Tibial nerve (tissue), 4 donors: ENCODE measurements around the gene GRIK3. TPM values are rescaled to one million over a fixed set of nuclear protein-coding genes. Genes with fewer than 3 reads are reported as not detected.

Experiments used
- DNase-seq, 2 donors: peaks; one replicate each; pipeline ENCODE4 v3.0.0-alpha.2; 2019; ENCODE audit warnings: low spot score in 2 of 2
- H3K27ac ChIP-seq, 4 donors: fragments of 200-600 bp; sonication (generic) in 3 of 4; one replicate each; pipeline ENCODE4 v1.5.1; 2017 to 2019; ENCODE audit warnings: mild to moderate bottlenecking in 1 of 4
- H3K27me3 ChIP-seq, 2 donors: fragments of 200-600 bp; sonication (generic) in 1 of 2; one replicate each; pipeline versions ENCODE4 v1.5.1 to v1.6.0; 2017 to 2019
- H3K36me3 ChIP-seq, 3 donors: fragments of 200-600 bp; sonication (generic); one replicate each; pipeline ENCODE4 v1.5.1; 2018 to 2019
- H3K4me1 ChIP-seq, 4 donors: fragments of 200-600 bp; sonication (generic) in 3 of 4; one replicate each; pipeline ENCODE4 v1.5.1; 2017 to 2019
- H3K4me3 ChIP-seq, 4 donors: fragments of 200-600 bp; sonication (generic) in 3 of 4; one replicate each; pipeline ENCODE4 v1.5.1; 2017 to 2019; ENCODE audit warnings: mild to moderate bottlenecking in 1 of 4, moderate library complexity in 1 of 4
- H3K9me3 ChIP-seq, 4 donors: fragments of 200-600 bp; sonication (generic) in 3 of 4; one replicate each; pipeline ENCODE4 v1.5.1; 2017 to 2019
- CTCF ChIP-seq, 5 experiments: fragments of 200-600 bp in 3 of 5; fragments of 450-650 bp in 2 of 5; sonication (generic) in 3 of 5; IDR thresholded peaks; one replicate each; pipeline ENCODE4 v1.5.1; 2016 to 2019; ENCODE audit warnings: antibody characterized with exemption in 5 of 5, mild to moderate bottlenecking in 3 of 5, moderate library complexity in 2 of 5
- EP300 ChIP-seq, 2 donors: sonication (generic); formaldehyde crosslinking; IDR thresholded peaks; one replicate each; pipeline ENCODE4 v1.6.1; 2017; ENCODE audit warnings: antibody characterized with exemption in 2 of 2, mild to moderate bottlenecking in 1 of 2
- POLR2A ChIP-seq, 2 donors: fragments of 450-650 bp; IDR thresholded peaks; one replicate each; pipeline ENCODE4 v1.6.1; 2017; ENCODE audit warnings: antibody characterized with exemption in 2 of 2, mild to moderate bottlenecking in 2 of 2, moderate library complexity in 2 of 2
- WGBS, 2 donors: methylation state at CpG; one replicate each; pipeline ENCODE4 v1.1.5; 2018; 5-methylcytosine and 5-hydroxymethylcytosine counted together
- total RNA-seq, 4 donors: library from RNA; depleted of rRNA; stranded (reverse); fragments of >200 nt; gene quantifications; one replicate each; pipeline ENCODE4 v1.1.0, GENCODE V29; 2016

The GRIK3 gene
- total RNA-seq, 4 donors from 2014 or later, result 12.8 to 26.2 (median 21.7) TPM

DNA sequence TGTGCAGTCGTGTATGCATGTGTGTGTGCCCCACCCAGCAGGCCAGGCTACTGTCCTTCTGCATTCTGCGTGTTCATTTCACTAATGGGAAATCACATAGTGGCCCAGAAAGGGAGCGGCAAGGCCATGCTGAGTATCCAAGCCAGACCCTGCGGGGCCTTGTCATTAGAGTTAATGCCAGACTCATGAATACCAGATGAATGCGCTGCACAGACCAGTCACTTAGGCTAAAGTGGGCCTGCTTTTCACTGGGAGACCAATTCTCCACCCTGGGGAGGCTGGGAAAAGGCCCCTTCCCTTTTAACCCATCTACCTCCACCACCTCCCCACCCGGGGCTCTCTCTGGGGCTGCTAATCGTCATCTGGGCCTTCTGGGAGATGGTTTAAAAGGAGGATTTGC is 17.0 kb upstream of the GRIK3 start:
- Histone ChIP-seq H3K9me3 (no peaks in the 10 kb centered on the region), H3K4me1 (no peaks in the 10 kb centered on the region), H3K27me3 (no peaks in the 10 kb centered on the region), H3K27ac (no peak overlapping the region), H3K4me3 (no peak overlapping the region), H3K36me3 (no peaks in the 10 kb centered on the region)
- WGBS, 2 donors, result 62 to 64% methylated on average over 7 of the region's 7 CpGs
- TF ChIP-seq EP300 (IDR thresholded peaks at IDR 0.05) (no peak), POLR2A (IDR thresholded peaks at IDR 0.05) (no peak), CTCF (IDR thresholded peaks at IDR 0.05) (no peak)
- DNase-seq, result no peak

DNA sequence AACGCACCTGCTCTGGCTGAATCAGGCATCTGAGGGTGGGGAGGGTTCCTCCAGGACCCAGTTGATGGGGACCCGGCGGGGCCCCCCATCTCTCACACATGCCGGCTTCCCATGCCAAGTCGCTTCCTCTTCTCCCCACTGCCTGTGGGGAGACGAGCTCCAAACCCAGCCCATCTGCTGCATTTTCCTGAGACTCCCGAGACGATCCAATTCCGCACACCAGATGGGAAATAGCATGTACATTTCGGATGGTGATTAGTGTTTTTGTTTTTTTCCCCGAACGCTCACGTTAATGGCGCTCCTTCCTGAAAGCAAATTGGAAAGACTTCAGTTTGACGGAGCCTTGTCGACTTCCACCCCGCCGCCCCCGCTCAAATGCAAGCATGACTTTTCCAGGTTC is 13.2 kb upstream of the GRIK3 start:
- WGBS, 2 donors, result 79 to 83% methylated on average over 19 of the region's 19 CpGs
- Histone ChIP-seq H3K27me3 (peaks cover 0 to 3% of the 10 kb centered on the region in 2 donors), H3K4me1 (no peaks in the 10 kb centered on the region), H3K27ac (no peak overlapping the region), H3K4me3 (no peak overlapping the region), H3K9me3 (no peaks in the 10 kb centered on the region), H3K36me3 (no peaks in the 10 kb centered on the region)
- TF ChIP-seq CTCF (IDR thresholded peaks at IDR 0.05), result no peak
- no peak for TF ChIP-seq POLR2A (IDR thresholded peaks at IDR 0.05)
- no peak for TF ChIP-seq EP300 (IDR thresholded peaks at IDR 0.05)
- DNase-seq, result no peak

- no peak for TF ChIP-seq EP300 (IDR thresholded peaks at IDR 0.05)
- TF ChIP-seq POLR2A (IDR thresholded peaks at IDR 0.05), result no peak
- no peak for TF ChIP-seq CTCF (IDR thresholded peaks at IDR 0.05)
- Histone ChIP-seq H3K27me3 (peaks cover 0 to 21% of the 10 kb centered on the region in 2 donors), H3K27ac (no peak overlapping the region), H3K36me3 (no peaks in the 10 kb centered on the region), H3K9me3 (no peaks in the 10 kb centered on the region), H3K4me1 (peaks cover 0 to 8% (median 2%) of the 10 kb centered on the region in 4 donors), H3K4me3 (no peak overlapping the region)
- no peak for DNase-seq
- WGBS, 2 donors, result 77 to 90% methylated on average over 2 of the region's 2 CpGs
These were observed 8.8 kb upstream of the GRIK3 start for GRCh38 chr1:37043101-37043500.

GRCh38 chr1:37042506-37042905 is 8.2 kb upstream of the GRIK3 start:
- peaks cover 0 to 27% of the 10 kb centered on the region in 2 donors for H3K27me3 ChIP-seq
- WGBS, 2 donors, result 67 to 76% methylated on average over 6 of the region's 6 CpGs
- DNase-seq, result no peak

GRCh38 chr1:37041483-37041882 is 7.2 kb upstream of the GRIK3 start:
- no peak for DNase-seq
- Histone ChIP-seq H3K27me3 (peaks cover 0 to 34% of the 10 kb centered on the region in 2 donors), H3K9me3 (no peaks in the 10 kb centered on the region), H3K36me3 (no peaks in the 10 kb centered on the region), H3K4me1 (peaks cover 0 to 23% (median 6%) of the 10 kb centered on the region in 4 donors), H3K27ac (no peak overlapping the region), H3K4me3 (no peak overlapping the region)
- TF ChIP-seq EP300 (IDR thresholded peaks at IDR 0.05) (no peak), POLR2A (IDR thresholded peaks at IDR 0.05) (no peak), CTCF (IDR thresholded peaks at IDR 0.05) (no peak)
- 46 to 61% methylated on average over 2 of the region's 2 CpGs for WGBS, 2 donors

More at GRCh38 chr1:37042506-37042905, 8.2 kb upstream of the GRIK3 start:
- Histone ChIP-seq H3K36me3 (no peaks in the 10 kb centered on the region), H3K4me3 (no peak overlapping the region), H3K4me1 (peaks cover 0 to 14% (median 3%) of the 10 kb centered on the region in 4 donors), H3K9me3 (no peaks in the 10 kb centered on the region), H3K27ac (no peak overlapping the region)
- TF ChIP-seq POLR2A (IDR thresholded peaks at IDR 0.05), result no peak
- no peak for TF ChIP-seq CTCF (IDR thresholded peaks at IDR 0.05)
- no peak for TF ChIP-seq EP300 (IDR thresholded peaks at IDR 0.05)
